Muscle of arm (tissue), 14 donors: ENCODE results near the gene UQCRC1. TPM values are rescaled to one million over a fixed set of nuclear protein-coding genes. Genes with fewer than 3 reads are reported as not detected.

Experiments used
- DNase-seq: peaks from one replicate; pipeline ENCODE4 v3.0.0-alpha.2; 2013
- long read RNA-seq, 11 donors: transcript quantifications; one replicate each; lab custom pipeline, GENCODE V29; 2026
- polyA plus RNA-seq, 12 donors: library from polyadenylated mRNA; unstranded; fragments of 120-200 nt; gene quantifications; one replicate each; pipeline ENCODE4 v1.2.1, GENCODE V29; 2013; ENCODE audit not compliant: insufficient read length in 12 of 12

The UQCRC1 gene
- polyA plus RNA-seq, result 100 to 1,000 TPM in 11 of 12 donors, not detected in 1; 121 to 187 (median 168) TPM
- long read RNA-seq, donor 1, transcript UQCRC1-201 (13 exons, 1,985 nt), result major isoform, 79 of 136 reads
- long read RNA-seq, donor 1, partial matches to known transcripts, result 56 of 136 reads
- long read RNA-seq, donor 1, other reads (novel, unspliced or antisense), result 0 of 136 reads
- long read RNA-seq, donor 2, transcript UQCRC1-201 (13 exons, 1,985 nt), result major isoform, 79 of 87 reads
- long read RNA-seq, donor 2, partial matches to known transcripts, result 8 of 87 reads
- long read RNA-seq, donor 2, other reads (novel, unspliced or antisense), result 0 of 87 reads
- long read RNA-seq, donor 3, transcript UQCRC1-201 (13 exons, 1,985 nt), result major isoform, 24 of 25 reads
- long read RNA-seq, donor 3, partial matches to known transcripts, result 0 of 25 reads
- long read RNA-seq, donor 3, other reads (novel, unspliced or antisense), result 0 of 25 reads
- long read RNA-seq, donor 4, transcript UQCRC1-201 (13 exons, 1,985 nt), result major isoform, 16 of 17 reads
- long read RNA-seq, donor 4, partial matches to known transcripts, result 0 of 17 reads
- long read RNA-seq, donor 4, other reads (novel, unspliced or antisense), result 0 of 17 reads
- long read RNA-seq, donor 5, transcript UQCRC1-201 (13 exons, 1,985 nt), result major isoform, 101 of 118 reads
- long read RNA-seq, donor 5, partial matches to known transcripts, result 11 of 118 reads
- long read RNA-seq, donor 5, other reads (novel, unspliced or antisense), result 5 of 118 reads
- long read RNA-seq, donor 6, transcript UQCRC1-201 (13 exons, 1,985 nt), result major isoform, 37 of 37 reads
- long read RNA-seq, donor 6, partial matches to known transcripts, result 0 of 37 reads
- long read RNA-seq, donor 6, other reads (novel, unspliced or antisense), result 0 of 37 reads
- long read RNA-seq, donor 7, transcript UQCRC1-201 (13 exons, 1,985 nt), result major isoform, 27 of 32 reads
- long read RNA-seq, donor 7, partial matches to known transcripts, result 5 of 32 reads
- long read RNA-seq, donor 7, other reads (novel, unspliced or antisense), result 0 of 32 reads
- long read RNA-seq, donor 8, transcript UQCRC1-201 (13 exons, 1,985 nt), result major isoform, 82 of 93 reads
- long read RNA-seq, donor 8, partial matches to known transcripts, result 11 of 93 reads
- long read RNA-seq, donor 8, other reads (novel, unspliced or antisense), result 0 of 93 reads
- long read RNA-seq, donor 9, transcript UQCRC1-201 (13 exons, 1,985 nt), result major isoform, 35 of 49 reads
- long read RNA-seq, donor 9, partial matches to known transcripts, result 14 of 49 reads
- long read RNA-seq, donor 9, other reads (novel, unspliced or antisense), result 0 of 49 reads
- long read RNA-seq, donor 10, transcript UQCRC1-201 (13 exons, 1,985 nt), result major isoform, 59 of 72 reads
- long read RNA-seq, donor 10, partial matches to known transcripts, result 12 of 72 reads
- long read RNA-seq, donor 10, other reads (novel, unspliced or antisense), result 0 of 72 reads
- long read RNA-seq, donor 11, transcript UQCRC1-201 (13 exons, 1,985 nt), result major isoform, 51 of 57 reads
- long read RNA-seq, donor 11, partial matches to known transcripts, result 5 of 57 reads
- long read RNA-seq, donor 11, other reads (novel, unspliced or antisense), result 0 of 57 reads

DNA sequence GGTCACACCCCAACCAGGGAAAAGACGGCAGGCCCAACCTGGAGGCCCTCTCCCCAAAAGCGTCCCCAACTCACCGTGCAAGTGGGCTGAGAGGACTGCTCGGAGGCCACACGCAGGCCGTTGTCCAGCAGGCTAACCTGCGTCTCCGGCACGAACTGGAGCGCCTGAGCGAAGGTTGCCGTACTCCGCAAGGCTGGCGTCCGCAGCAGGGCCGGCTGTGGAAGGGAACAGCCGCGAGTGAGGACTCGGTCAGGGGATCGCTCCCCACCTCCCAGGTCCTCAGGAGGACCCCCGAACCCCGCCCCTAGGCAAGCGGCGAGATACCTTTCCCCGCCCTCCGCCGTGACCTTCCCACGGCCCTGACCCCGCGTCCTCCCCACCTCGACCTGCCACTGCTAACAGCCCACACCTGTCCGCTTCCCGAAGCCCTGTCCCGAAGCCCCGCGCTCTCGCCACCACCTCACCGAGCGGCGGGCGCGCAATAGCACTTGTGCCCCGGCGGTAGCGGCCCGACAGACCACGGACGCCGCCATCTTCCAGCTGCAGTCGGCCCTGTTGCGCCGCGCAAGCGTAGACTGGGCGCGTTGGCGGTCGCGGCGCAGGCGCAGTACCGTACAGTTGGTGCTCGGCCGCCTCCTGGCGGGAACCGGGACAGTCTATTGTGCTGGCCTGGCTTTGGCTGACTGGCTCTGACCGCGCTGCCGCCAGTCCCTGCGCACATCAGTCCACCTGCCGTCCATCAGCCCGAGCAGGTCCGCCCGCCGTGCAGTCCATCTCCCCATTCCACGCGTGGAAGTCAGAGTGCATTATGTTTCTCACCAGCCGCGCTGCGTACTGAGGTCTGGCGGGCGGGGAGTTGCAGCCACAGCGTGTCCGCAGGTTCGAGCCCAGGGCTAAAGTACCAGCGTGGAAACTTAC, at the start of gene UQCRC1:
Gene UQCRC1 (minus strand): TSS at position 559 of the 918 bp plus-strand sequence. CDS start 26 bp downstream, at position 533.
- DNase-seq, result peak; percentile 96

- no peak for DNase-seq
Measured at GRCh38 chr3:48656841-48657281, 47.4 kb upstream of the UQCRC1 start.

GRCh38 chr3:48656061-48656840, 46.8 kb upstream of the UQCRC1 start:
- DNase-seq, result peak; percentile 66

GRCh38 chr3:48655606-48656005, 46.2 kb upstream of the UQCRC1 start:
- no peak for DNase-seq

DNA sequence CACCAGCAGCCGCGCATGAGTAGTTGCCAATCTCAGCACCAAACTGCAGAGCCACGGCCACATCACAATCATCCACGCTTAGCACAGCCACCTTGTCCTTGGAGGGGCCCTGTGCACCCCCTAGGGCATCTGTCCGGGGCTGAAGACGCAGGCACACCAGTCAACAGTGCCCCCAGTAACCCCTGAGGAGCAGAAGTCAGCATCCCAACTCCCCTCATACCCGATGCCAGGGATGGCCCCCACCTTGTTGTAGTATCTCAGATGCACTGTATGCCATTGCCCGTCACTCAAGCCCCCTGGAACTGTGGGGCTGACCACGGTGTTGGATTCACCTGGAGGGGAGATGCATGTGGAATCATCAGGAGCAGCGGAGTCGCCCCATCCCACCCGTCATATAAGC, 45.6 kb upstream of the UQCRC1 start:
- DNase-seq, result no peak

DNA sequence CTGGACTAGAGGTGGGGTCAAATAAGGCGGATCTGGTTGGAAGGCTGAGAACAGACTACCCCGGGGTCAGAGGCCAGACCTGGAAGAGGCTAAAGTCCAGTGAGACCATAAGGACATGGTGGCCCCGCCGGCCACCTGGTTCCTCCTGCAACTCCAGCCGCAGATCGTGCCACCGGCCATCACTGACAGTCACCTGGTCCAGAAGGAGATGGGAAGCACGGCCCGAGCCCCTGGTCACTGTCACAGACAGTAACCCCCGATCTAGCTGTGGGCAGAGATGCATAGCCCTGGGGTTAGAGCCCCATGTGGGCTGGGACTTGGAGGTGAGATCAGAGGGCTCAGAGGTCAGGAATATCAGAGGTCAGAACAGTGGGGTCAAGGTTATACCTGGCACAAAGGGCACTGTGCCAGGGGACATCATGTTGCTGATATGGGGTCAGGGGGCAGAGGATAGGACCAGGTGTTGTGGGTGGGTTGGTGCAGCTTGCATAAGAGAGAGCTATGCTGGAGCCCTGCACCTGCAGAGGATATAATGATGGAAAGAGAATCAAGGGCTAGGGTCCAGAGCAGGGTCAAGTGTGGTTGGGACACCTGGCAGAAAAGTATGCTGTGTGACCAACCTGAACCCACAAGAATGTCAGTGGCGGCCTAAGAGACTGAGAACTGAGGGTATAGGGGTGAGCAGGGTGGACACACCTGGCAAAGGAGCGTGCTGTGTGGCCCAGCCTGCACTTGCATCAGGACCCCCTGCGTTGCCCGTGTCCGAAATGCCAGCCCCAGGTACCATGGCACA, 43.7 kb upstream of the UQCRC1 start:
- DNase-seq, result no peak

- no peak for DNase-seq
Measured at GRCh38 chr3:48651771-48652170, 42.3 kb upstream of the UQCRC1 start.

GRCh38 chr3:48650723-48651122, 41.3 kb upstream of the UQCRC1 start:
- no peak for DNase-seq

- no peak for DNase-seq
Measured at GRCh38 chr3:48648188-48648850, 38.9 kb upstream of the UQCRC1 start.

GRCh38 chr3:48647714-48648113, 38.3 kb upstream of the UQCRC1 start:
- no peak for DNase-seq

- no peak for DNase-seq
Measured at GRCh38 chr3:48644898-48645760, 35.7 kb upstream of the UQCRC1 start.

DNA sequence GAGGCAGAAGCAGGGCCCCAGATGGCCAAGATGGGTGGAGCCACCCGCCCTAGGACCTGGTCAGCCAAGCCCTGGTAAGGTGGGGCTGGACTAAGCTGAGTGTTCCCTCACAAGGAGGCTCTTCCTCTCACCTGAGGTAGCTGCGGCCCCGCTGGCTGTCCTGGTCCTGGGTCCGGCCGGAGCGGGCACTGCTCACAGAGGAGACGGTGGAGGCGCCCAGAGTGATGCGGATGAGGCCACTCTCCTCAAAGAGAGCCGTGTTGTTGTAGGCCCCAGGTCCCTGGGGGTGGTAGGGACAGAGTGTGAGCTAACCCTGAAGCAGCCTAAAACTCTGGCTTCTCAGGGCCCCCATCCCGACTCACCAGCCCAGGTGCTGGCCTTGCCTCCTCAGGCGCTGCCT, 33.2 kb upstream of the UQCRC1 start:
- no peak for DNase-seq

GRCh38 chr3:48641396-48641795, 31.9 kb upstream of the UQCRC1 start:
- DNase-seq, result no peak

DNA sequence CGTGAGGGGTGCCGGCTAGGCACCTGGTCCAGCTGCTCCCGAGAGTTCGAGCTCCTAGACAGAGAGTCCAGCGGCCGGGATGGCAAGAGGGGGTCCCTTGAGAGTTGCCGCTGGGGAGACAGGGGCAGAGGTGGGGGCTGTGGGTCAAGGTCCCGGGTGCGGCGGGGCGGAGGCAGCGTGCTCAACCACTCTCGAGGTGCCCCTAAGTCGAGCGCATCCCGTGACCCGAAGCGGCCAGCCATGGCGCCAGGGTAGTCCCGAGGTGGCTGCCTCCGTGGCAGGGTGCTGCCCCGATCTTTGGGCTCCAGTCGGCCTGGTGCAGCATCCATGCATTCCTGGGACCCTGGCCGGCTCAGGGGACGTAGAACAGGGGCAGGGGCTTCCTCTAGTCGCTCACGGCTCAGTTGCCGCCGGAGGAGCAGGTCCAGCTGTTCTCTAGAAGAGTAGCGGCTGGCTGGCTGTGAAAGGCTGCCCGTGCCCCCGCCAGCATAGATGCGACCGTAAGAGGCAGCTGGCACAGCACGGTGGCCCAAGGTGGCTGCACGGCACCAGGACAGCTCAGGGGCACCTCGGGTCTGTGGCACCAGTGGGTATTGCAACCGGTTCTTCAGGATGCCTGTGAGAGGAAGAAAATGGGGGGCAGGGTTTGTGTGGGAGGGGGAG, 30.6 kb upstream of the UQCRC1 start:
- DNase-seq, result no peak

- no peak for DNase-seq
Measured at GRCh38 chr3:48637305-48637704, 27.9 kb upstream of the UQCRC1 start.

- DNase-seq, result peak; percentile 14
Measured at GRCh38 chr3:48636149-48636655, 26.8 kb upstream of the UQCRC1 start.
